Measurements from ENCODE around the gene CCNB1. TPM values are rescaled to one million over a fixed set of nuclear protein-coding genes. Genes with fewer than 3 reads are reported as not detected.
"Not testable (repeated sequence)": the region's sequence is repeated elsewhere in the genome, so short reads cannot be mapped to it uniquely, and the experiment has no call there.

CCNB1 gene
- total RNA-seq, 3 donors from 2014 or later (not counting 1 experiment from before 2014, with no cell fraction given): 2.8 to 5.2 (median 4.0) TPM

GRCh38 chr5:69137807-69138206 is 29.1 kb upstream of the CCNB1 start:
- Mint-ChIP-seq H3K27me3 (ENCODE audit: low read depth in 2 of 2) (no peaks in the 10 kb centered on the region), H3K36me3 (peaks cover 6% of the 10 kb centered on the region), H3K27ac (no peak overlapping the region), H3K4me1 (no peaks in the 10 kb centered on the region), H3K4me3 (no peak overlapping the region), H3K9me3 (no peaks in the 10 kb centered on the region)
- no peaks in the 10 kb centered on the region for H3K4me1 ChIP-seq (ENCODE audit: control insufficient read depth, insufficient read depth, low read length)
- H3K27ac ChIP-seq (ENCODE audit: low read length): no peak overlapping the region
- no peak for ATAC-seq
- intact Hi-C loops (cut with micrococcal nuclease): no loop called here
- no peaks in the 10 kb centered on the region for H3K27me3 ChIP-seq (ENCODE audit: control insufficient read depth, insufficient read depth, low read length)
- no peak overlapping the region for H3K4me3 ChIP-seq (ENCODE audit: low read length)
- no peak for TF ChIP-seq CTCF (IDR thresholded peaks at IDR 0.05)
- H3K36me3 ChIP-seq (ENCODE audit: control insufficient read depth, insufficient read depth, low read length): no peaks in the 10 kb centered on the region
- H3K9me3 ChIP-seq (ENCODE audit: control insufficient read depth, insufficient read depth, low read length): no peaks in the 10 kb centered on the region
- WGBS (ENCODE audit: insufficient coverage): 98% methylated on average over 4 of the region's 5 CpGs
- no peak for DNase-seq

GRCh38 chr5:69138766-69139165 is 28.2 kb upstream of the CCNB1 start:
- no peak for TF ChIP-seq CTCF (IDR thresholded peaks at IDR 0.05)
- Mint-ChIP-seq H3K27me3 (ENCODE audit: low read depth in 2 of 2) (no peaks in the 10 kb centered on the region), H3K4me1 (no peaks in the 10 kb centered on the region), H3K4me3 (no peak overlapping the region), H3K27ac (no peak overlapping the region), H3K9me3 (no peaks in the 10 kb centered on the region), H3K36me3 (peaks cover 6% of the 10 kb centered on the region)
- Histone ChIP-seq H3K27me3 (ENCODE audit: control insufficient read depth, insufficient read depth, low read length) (no peaks in the 10 kb centered on the region), H3K9me3 (ENCODE audit: control insufficient read depth, insufficient read depth, low read length) (no peaks in the 10 kb centered on the region), H3K36me3 (ENCODE audit: control insufficient read depth, insufficient read depth, low read length) (no peaks in the 10 kb centered on the region), H3K4me3 (ENCODE audit: low read length) (no peak overlapping the region), H3K4me1 (ENCODE audit: control insufficient read depth, insufficient read depth, low read length) (no peaks in the 10 kb centered on the region), H3K27ac (ENCODE audit: low read length) (no peak overlapping the region)
- 100% methylated on average over 1 of the region's 1 CpG for WGBS (ENCODE audit: insufficient coverage)
- intact Hi-C loops (cut with micrococcal nuclease): no loop called here
- DNase-seq (no peak), ATAC-seq (no peak)

GRCh38 chr5:69140239-69140638 is 26.7 kb upstream of the CCNB1 start:
- H3K9me3 ChIP-seq (ENCODE audit: control insufficient read depth, insufficient read depth, low read length); ATAC-seq; H3K4me3 ChIP-seq (ENCODE audit: low read length); H3K4me3 Mint-ChIP-seq; H3K27ac Mint-ChIP-seq; H3K36me3 ChIP-seq (ENCODE audit: control insufficient read depth, insufficient read depth, low read length); H3K27me3 Mint-ChIP-seq (ENCODE audit: low read depth in 2 of 2); DNase-seq; H3K9me3 Mint-ChIP-seq; H3K27ac ChIP-seq (ENCODE audit: low read length); H3K4me1 ChIP-seq (ENCODE audit: control insufficient read depth, insufficient read depth, low read length); H3K36me3 Mint-ChIP-seq; intact Hi-C loops (cut with micrococcal nuclease); H3K4me1 Mint-ChIP-seq; H3K27me3 ChIP-seq (ENCODE audit: control insufficient read depth, insufficient read depth, low read length): not testable (repeated sequence)
- 91% methylated on average over 4 of the region's 4 CpGs for WGBS (ENCODE audit: insufficient coverage)

- Mint-ChIP-seq H3K27ac (no peak overlapping the region), H3K27me3 (ENCODE audit: low read depth in 2 of 2) (no peaks in the 10 kb centered on the region), H3K4me1 (no peaks in the 10 kb centered on the region), H3K36me3 (peaks cover 6% of the 10 kb centered on the region), H3K4me3 (no peak overlapping the region), H3K9me3 (no peaks in the 10 kb centered on the region)
- ATAC-seq (no peak), DNase-seq (no peak)
- Histone ChIP-seq H3K4me1 (ENCODE audit: control insufficient read depth, insufficient read depth, low read length) (no peaks in the 10 kb centered on the region), H3K36me3 (ENCODE audit: control insufficient read depth, insufficient read depth, low read length) (no peaks in the 10 kb centered on the region), H3K27me3 (ENCODE audit: control insufficient read depth, insufficient read depth, low read length) (no peaks in the 10 kb centered on the region), H3K4me3 (ENCODE audit: low read length) (no peak overlapping the region), H3K27ac (ENCODE audit: low read length) (no peak overlapping the region), H3K9me3 (ENCODE audit: control insufficient read depth, insufficient read depth, low read length) (no peaks in the 10 kb centered on the region)
- no peak for TF ChIP-seq CTCF (IDR thresholded peaks at IDR 0.05)
- intact Hi-C loops (cut with micrococcal nuclease): no loop called here
- WGBS (ENCODE audit: insufficient coverage): 87% methylated on average over 1 of the region's 1 CpG
These were observed 26.1 kb upstream of the CCNB1 start for GRCh38 chr5:69140827-69141226.

GRCh38 chr5:69148576-69148975 is 18.4 kb upstream of the CCNB1 start:
- H3K36me3 ChIP-seq (ENCODE audit: control insufficient read depth, insufficient read depth, low read length); H3K27me3 Mint-ChIP-seq (ENCODE audit: low read depth in 2 of 2); H3K4me1 ChIP-seq (ENCODE audit: control insufficient read depth, insufficient read depth, low read length); H3K9me3 ChIP-seq (ENCODE audit: control insufficient read depth, insufficient read depth, low read length); H3K9me3 Mint-ChIP-seq; H3K4me3 Mint-ChIP-seq; H3K4me3 ChIP-seq (ENCODE audit: low read length); DNase-seq; H3K27ac ChIP-seq (ENCODE audit: low read length); ATAC-seq; intact Hi-C loops (cut with micrococcal nuclease); H3K27me3 ChIP-seq (ENCODE audit: control insufficient read depth, insufficient read depth, low read length); H3K4me1 Mint-ChIP-seq; H3K36me3 Mint-ChIP-seq; H3K27ac Mint-ChIP-seq: not testable (repeated sequence)
- 92% methylated on average over 7 of the region's 7 CpGs for WGBS (ENCODE audit: insufficient coverage)

Data from natural killer cell (primary cell).